HepG2 (cell line): ENCODE measurements around the gene CD96. TPM values are rescaled to one million over a fixed set of nuclear protein-coding genes. Genes with fewer than 3 reads are reported as not detected.

Experiments used
- ATAC-seq: fragments of 200-7000 bp; cut with Tn5 transposase; 3 replicates; pipeline ENCODE4 v1.9.1; 2020; ENCODE audit warnings: mild to moderate bottlenecking, moderate library complexity
- BruUV-seq: library from RNA; stranded (reverse); fragments of 400-500 nt; replicated peaks from 2 replicates; lab custom pipeline; 2021; lab: Mats Ljungman, UMichigan
- CTCF ChIA-PET: fragments of 300-600 bp; formaldehyde crosslinking; extraction: SDS; loops from one replicate; lab custom pipeline; 2021; ENCODE audit warnings: low total read pairs, inconsistent platforms, low intra/inter-chr PET ratio; lab: Yijun Ruan, JAX
- POLR2A ChIA-PET: fragments of 350-600 bp; sonication (Branson Sonifier 250); formaldehyde crosslinking; loops from one replicate; lab custom pipeline; 2020; ENCODE audit warnings: antibody characterized with exemption, inconsistent platforms; lab: Yijun Ruan, JAX
- DNase-seq: peaks from one replicate; pipeline ENCODE4 v3.0.0-alpha.2; 2015; ENCODE audit warnings: low spot score
- FAIRE-seq: peaks from 3 replicates; lab custom pipeline; 2011; peaks lifted over from hg19 to GRCh38; lab: Jason Lieb, UNC
- H2AFZ ChIP-seq: one replicate; pipeline ENCODE4 v1.6.1; 2011; ENCODE audit warnings: low read length, inconsistent platforms
- H3K27ac ChIP-seq: fragments of 300-600 bp; 3 replicates; pipeline ENCODE4 v1.8.0; 2011; ENCODE audit warnings: mixed run types, mild to moderate bottlenecking, mixed read lengths, low read length, inconsistent platforms; ENCODE audit not compliant: insufficient read depth; ENCODE audit errors: extremely low read length
- H3K27me3 ChIP-seq, 2 experiments: fragments of 200-600 bp in 1 of 2; 2 replicates in 1 of 2; 3 replicates in 1 of 2; pipeline versions ENCODE4 v1.6.0 to v1.8.0; 2011; ENCODE audit warnings: low read length in 2 of 2, mild to moderate bottlenecking in 2 of 2, moderate library complexity in 2 of 2, inconsistent platforms in 1 of 2; ENCODE audit not compliant: insufficient read depth in 2 of 2, control insufficient read depth in 1 of 2
- H3K36me3 ChIP-seq, 2 experiments: fragments of 200-600 bp in 1 of 2; replicated peaks in 1 of 2; 2 replicates in 1 of 2; 3 replicates in 1 of 2; pipeline versions ENCODE4 v1.5.1 to v1.8.0; 2011; ENCODE audit warnings: low read length in 2 of 2, inconsistent platforms in 1 of 2; ENCODE audit not compliant: insufficient read depth in 2 of 2, control insufficient read depth in 1 of 2
- H3K4me1 ChIP-seq: 2 replicates; pipeline ENCODE4 v1.5.1; 2012; ENCODE audit warnings: low read length, inconsistent platforms; ENCODE audit not compliant: insufficient read depth
- H3K4me2 ChIP-seq: 2 replicates; pipeline ENCODE4 v1.6.0; 2011; ENCODE audit warnings: low read depth, low read length, inconsistent platforms
- H3K4me3 ChIP-seq, 3 experiments: fragments of 200-600 bp in 1 of 3; sonication (generic), shearing (Covaris generic) in 1 of 3; replicated peaks in 1 of 3; 2 replicates each; pipeline ENCODE4 v1.5.1; 2011 to 2016; ENCODE audit warnings: low read length in 3 of 3, inconsistent platforms in 2 of 3, low read depth in 2 of 3, mild to moderate bottlenecking in 2 of 3, control low read depth in 1 of 3, mixed read lengths in 1 of 3; ENCODE audit not compliant: insufficient read depth in 1 of 3
- H3K79me2 ChIP-seq: one replicate; pipeline ENCODE4 v1.6.1; 2011; ENCODE audit warnings: low read length, inconsistent platforms; ENCODE audit not compliant: insufficient read depth
- H3K9ac ChIP-seq: 2 replicates; pipeline ENCODE4 v1.6.0; 2011; ENCODE audit warnings: mild to moderate bottlenecking, low read depth, low read length, inconsistent platforms; ENCODE audit not compliant: insufficient read depth
- H3K9me3 ChIP-seq: 2 replicates; pipeline ENCODE4 v1.5.1; 2012; ENCODE audit warnings: mild to moderate bottlenecking, low read length
- H4K20me1 ChIP-seq: 2 replicates; pipeline ENCODE4 v1.6.0; 2011; ENCODE audit warnings: inconsistent platforms, mild to moderate bottlenecking, low read length, moderate library complexity; ENCODE audit not compliant: insufficient read depth
- BRD4 ChIP-seq: sonication (generic); formaldehyde crosslinking; IDR thresholded peaks from 2 replicates; pipeline ENCODE4 v1.4.0; 2020; ENCODE audit warnings: missing genetic modification reagents
- CREB1 ChIP-seq, 2 experiments: fragments of 450-650 bp in 1 of 2; IDR thresholded peaks; 2 replicates each; pipeline ENCODE4 v1.6.1; 2016 to 2017; ENCODE audit warnings: control low read depth in 1 of 2, mild to moderate bottlenecking in 1 of 2, missing compliant biosample characterization in 1 of 2, missing genetic modification characterization in 1 of 2
- DMAP1 ChIP-seq: IDR thresholded peaks from 2 replicates; pipeline ENCODE4 v1.6.1; 2016
- FOXA1 ChIP-seq, 2 experiments: fragments of 450-650 bp in 1 of 2; sonication (generic) in 1 of 2; formaldehyde crosslinking in 1 of 2; IDR thresholded peaks; 2 replicates each; pipeline versions ENCODE4 v1.4.0 to v1.6.1; 2016 to 2020; ENCODE audit warnings: missing genetic modification reagents in 1 of 2
- MEF2D ChIP-seq: sonication (generic); formaldehyde crosslinking; IDR thresholded peaks from 2 replicates; pipeline ENCODE4 v1.5.1; 2020; ENCODE audit warnings: mild to moderate bottlenecking, missing genetic modification reagents
- NPAS2 ChIP-seq: sonication (generic); formaldehyde crosslinking; IDR thresholded peaks from 2 replicates; pipeline ENCODE4 v1.8.0; 2022; ENCODE audit warnings: mild to moderate bottlenecking, missing genetic modification reagents, borderline replicate concordance
- TAF1 ChIP-seq: sonication (generic); formaldehyde crosslinking; IDR thresholded peaks from 2 replicates; pipeline ENCODE4 v1.4.0; 2020; ENCODE audit warnings: missing genetic modification reagents
- ZNF674 ChIP-seq: sonication (generic); formaldehyde crosslinking; IDR thresholded peaks from 2 replicates; pipeline ENCODE4 v1.5.0; 2020; ENCODE audit warnings: low read depth, mild to moderate bottlenecking, missing genetic modification reagents
- WGBS: methylation state at CpG from one replicate; pipeline ENCODE4 v1.1.6; 2017; ENCODE audit warnings: low lambda C conversion rate; 5-methylcytosine and 5-hydroxymethylcytosine counted together
- in situ Hi-C: cut with HindIII; loops from 2 replicates; pipeline ENCODE4 v1.10.0; 2017; ENCODE audit warnings: low pct_unique_long_range_greater_than_20kb; ENCODE audit not compliant: extremely low pct_ligation_motif_present
- intact Hi-C: fragments of 100-400 bp; cut with micrococcal nuclease; formaldehyde crosslinking; loops from one replicate; pipeline ENCODE4 v1.10.0; 2022; ENCODE audit not compliant: unreplicated experiment
- polyA plus RNA-seq, 8 experiments: library from polyadenylated mRNA; depleted of rRNA in 3 of 8; stranded (reverse) in 7 of 8; unstranded in 1 of 8; fragments of >200 nt; fragmentation: Illumina TruSeq in 4 of 8; extraction: Trizol in 4 of 8; gene quantifications; 2 replicates each; pipeline versions ENCODE4 v1.2.1 to v1.2.3, GENCODE V29; 2011 to 2016; ENCODE audit warnings: low read depth in 4 of 8, missing spikeins in 1 of 8, mixed read lengths in 1 of 8; ENCODE audit not compliant: insufficient read depth in 1 of 8
- total RNA-seq, 5 experiments: library from RNA; depleted of rRNA; stranded (reverse); fragments of >200 nt; fragmentation: Illumina TruSeq; extraction: Trizol; gene quantifications; 2 replicates each; pipeline ENCODE4 v1.2.3, GENCODE V29; 2016; ENCODE audit warnings: low read depth in 1 of 5
- TF ChIP-seq, protein P1 (sequence below): sonication (generic); formaldehyde crosslinking; IDR thresholded peaks from 2 replicates; pipeline ENCODE4 v1.4.0; 2020; ENCODE audit warnings: missing genetic modification reagents, mild to moderate bottlenecking, borderline replicate concordance
- TF ChIP-seq, protein P2 (sequence below): IDR thresholded peaks from 2 replicates; pipeline ENCODE4 v1.6.1; 2016

CD96 gene
- total and polyA plus RNA-seq, 2 of the 13 experiments (the other 11 are each of a cell fraction or from before 2014, with no cell fraction given), result not detected

DNA sequence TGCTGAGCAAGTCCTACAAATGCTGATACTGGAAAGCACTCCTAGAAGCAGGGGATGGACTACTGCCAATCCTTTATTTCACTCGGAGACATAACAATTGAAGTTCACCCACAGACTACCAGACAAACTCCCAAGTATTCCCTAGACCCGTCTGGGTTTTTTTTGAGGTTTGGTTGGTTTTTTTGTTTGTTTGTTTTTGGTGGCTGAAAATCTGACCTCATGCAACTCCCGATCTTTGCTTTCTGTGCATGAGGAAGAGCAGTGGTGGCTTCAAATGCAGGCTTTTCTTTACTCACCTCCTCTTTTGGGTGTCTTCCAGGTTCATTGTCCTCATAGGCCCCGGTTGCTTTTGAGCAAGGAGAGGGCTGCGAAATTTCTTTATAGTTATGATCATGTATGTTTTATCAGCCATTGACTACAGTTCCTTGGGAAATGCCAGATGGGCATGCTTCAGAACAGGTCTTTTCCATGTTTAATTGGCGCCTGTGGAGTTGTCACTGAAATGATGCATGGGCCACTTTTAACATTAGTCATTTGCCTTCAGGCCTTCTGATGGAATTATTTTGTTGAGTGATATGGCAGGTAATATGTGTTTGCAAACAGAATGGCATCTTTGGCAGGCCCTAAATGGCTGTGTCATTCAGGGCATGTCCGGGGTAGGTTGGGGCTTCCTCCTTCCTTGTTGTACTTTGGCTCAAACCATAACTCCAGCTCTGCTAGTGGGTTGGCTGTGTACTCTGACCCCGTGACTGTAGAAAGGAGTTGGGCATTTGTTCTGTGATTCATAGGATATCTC is 134.4 kb downstream of the CD96 start (continued):
- TF ChIP-seq, protein P1, sequence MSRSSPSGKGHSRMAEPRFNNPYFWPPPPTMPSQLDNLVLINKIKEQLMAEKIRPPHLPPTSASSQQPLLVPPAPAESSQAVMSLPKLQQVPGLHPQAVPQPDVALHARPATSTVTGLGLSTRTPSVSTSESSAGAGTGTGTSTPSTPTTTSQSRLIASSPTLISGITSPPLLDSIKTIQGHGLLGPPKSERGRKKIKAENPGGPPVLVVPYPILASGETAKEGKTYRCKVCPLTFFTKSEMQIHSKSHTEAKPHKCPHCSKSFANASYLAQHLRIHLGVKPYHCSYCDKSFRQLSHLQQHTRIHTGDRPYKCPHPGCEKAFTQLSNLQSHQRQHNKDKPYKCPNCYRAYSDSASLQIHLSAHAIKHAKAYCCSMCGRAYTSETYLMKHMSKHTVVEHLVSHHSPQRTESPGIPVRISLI (CRISPR knock-in tag), result no peak
- 0 out of 2 replicates have a peak, but pooled peaks have one; percentile 18 for TF ChIP-seq DMAP1 (CRISPR knock-in tag)
- no peak for TF ChIP-seq MEF2D (CRISPR knock-in tag)
- TF ChIP-seq FOXA1 (IDR thresholded peaks at IDR 0.05), result no peak
- peak; percentile 47 for TF ChIP-seq FOXA1 (CRISPR knock-in tag; IDR thresholded peaks at IDR 0.05)
- TF ChIP-seq NPAS2, result no peak
- TF ChIP-seq CREB1 (IDR thresholded peaks at IDR 0.05), result no peak
- TF ChIP-seq CREB1 (CRISPR knock-in tag; IDR thresholded peaks at IDR 0.05), result 0 out of 2 replicates have a peak, but pooled peaks have one; percentile 12

DNA sequence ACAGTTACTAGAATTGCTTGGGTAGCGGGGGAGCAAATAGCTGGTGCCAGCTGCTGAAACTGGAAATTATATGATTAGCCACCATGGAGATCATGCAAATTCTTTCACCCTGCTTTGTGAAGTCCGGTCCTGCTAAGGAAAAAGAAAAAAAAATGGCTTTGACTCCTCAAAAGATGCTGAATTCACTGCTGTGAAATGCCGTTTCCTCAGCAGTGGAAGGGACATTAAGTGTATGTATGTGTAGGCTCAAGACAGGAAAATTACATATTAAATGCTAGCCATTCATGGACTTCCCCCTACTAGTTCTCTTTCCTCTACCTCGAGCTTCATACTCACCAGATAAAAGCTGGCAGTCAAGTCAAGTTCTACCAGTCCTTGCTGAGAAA is 135.0 kb downstream of the CD96 start:
- H3K4me3 ChIP-seq, result peak overlapping the region in 1 of 3 experiments; percentile 87; a peak in 1 of 6 replicates

More for the DNA sequence above, 135.0 kb downstream of the CD96 start:
- peak overlapping the region; percentile 95 for H3K4me2 ChIP-seq
- H4K20me1 ChIP-seq, result no peaks in the 10 kb centered on the region
- intact Hi-C loops, result no loop called here
- DNase-seq, result no peak
- H3K36me3 ChIP-seq, result no peaks in the 10 kb centered on the region
- CTCF ChIA-PET, result no interaction called here
- H3K27ac ChIP-seq, result peak overlapping the region; percentile 70
- no peak overlapping the region for H2AFZ ChIP-seq
- no peaks in the 10 kb centered on the region for H3K9me3 ChIP-seq
- no peak for ATAC-seq
- FAIRE-seq, result no peak
- 64% methylated on average over 4 of the region's 4 CpGs for WGBS
- in situ Hi-C loops, result no loop called here
- H3K79me2 ChIP-seq, result peaks cover 5% of the 10 kb centered on the region
- BruUV-seq, result no TSS peak
- POLR2A ChIA-PET, result interaction anchor here (0.7 to 1.6 kb wide), 6 partner anchors 8 to 302 kb away, joined by 3 to 8 read pairs (median 5); partner anchors contain the start of gene ABHD10
- peaks cover 44% of the 10 kb centered on the region for H3K4me1 ChIP-seq
- peak overlapping the region; percentile 45; the same call in 1 of the 2 replicates for H3K9ac ChIP-seq
- TF ChIP-seq BRD4 (CRISPR knock-in tag) (no peak), TAF1 (CRISPR knock-in tag) (0 out of 2 replicates have a peak, but pooled peaks have one; percentile 0), ZNF674 (CRISPR knock-in tag) (no peak)
- TF ChIP-seq, protein P2, sequence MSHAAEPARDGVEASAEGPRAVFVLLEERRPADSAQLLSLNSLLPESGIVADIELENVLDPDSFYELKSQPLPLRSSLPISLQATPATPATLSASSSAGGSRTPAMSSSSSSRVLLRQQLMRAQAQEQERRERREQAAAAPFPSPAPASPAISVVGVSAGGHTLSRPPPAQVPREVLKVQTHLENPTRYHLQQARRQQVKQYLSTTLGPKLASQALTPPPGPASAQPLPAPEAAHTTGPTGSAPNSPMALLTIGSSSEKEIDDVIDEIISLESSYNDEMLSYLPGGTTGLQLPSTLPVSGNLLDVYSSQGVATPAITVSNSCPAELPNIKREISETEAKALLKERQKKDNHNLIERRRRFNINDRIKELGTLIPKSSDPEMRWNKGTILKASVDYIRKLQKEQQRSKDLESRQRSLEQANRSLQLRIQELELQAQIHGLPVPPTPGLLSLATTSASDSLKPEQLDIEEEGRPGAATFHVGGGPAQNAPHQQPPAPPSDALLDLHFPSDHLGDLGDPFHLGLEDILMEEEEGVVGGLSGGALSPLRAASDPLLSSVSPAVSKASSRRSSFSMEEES, result 0 out of 2 replicates have a peak, but pooled peaks have one; percentile 3
- H3K27me3 ChIP-seq, result no peaks in the 10 kb centered on the region; a peak in 1 of 5 replicates
